ENCODE data around the gene KLHDC7B. TPM values are rescaled to one million over a fixed set of nuclear protein-coding genes. Genes with fewer than 3 reads are reported as not detected.

KLHDC7B gene
- total and polyA plus RNA-seq, 2 of the 13 experiments (the other 11 are each of a cell fraction or from before 2014, with no cell fraction given): 0.11 TPM; not detected in 1

- TF ChIP-seq ZNF451 (CRISPR knock-in tag; IDR thresholded peaks at IDR 0.05): 0 out of 2 replicates have a peak, but pooled peaks have one; percentile 53
- TF ChIP-seq SP2 (CRISPR knock-in tag; IDR thresholded peaks at IDR 0.05): 0 out of 2 replicates have a peak, but pooled peaks have one; percentile 25
- peak; percentile 77 for TF ChIP-seq ZNF709 (CRISPR knock-in tag; IDR thresholded peaks at IDR 0.05)
- no peak for TF ChIP-seq ZNF343 (CRISPR knock-in tag; IDR thresholded peaks at IDR 0.05)
- no peak for TF ChIP-seq ZNF75D (CRISPR knock-in tag; IDR thresholded peaks at IDR 0.05; ENCODE audit: borderline replicate concordance)
- TF ChIP-seq ZNF333 (CRISPR knock-in tag; IDR thresholded peaks at IDR 0.05; ENCODE audit: borderline replicate concordance): 0 out of 2 replicates have a peak, but pooled peaks have one; percentile 24
- TF ChIP-seq CAMTA2 (CRISPR knock-in tag; IDR thresholded peaks at IDR 0.05; ENCODE audit: borderline replicate concordance): no peak; the same call in 1 of the 2 replicates
- TF ChIP-seq CHD4 (IDR thresholded peaks at IDR 0.05; ENCODE audit: borderline replicate concordance, low read length): no peak
- TF ChIP-seq GPN1 (CRISPR knock-in tag; IDR thresholded peaks at IDR 0.05; ENCODE audit: borderline replicate concordance): no peak
- peak; percentile 63 for TF ChIP-seq SALL2 (CRISPR knock-in tag; IDR thresholded peaks at IDR 0.05)
- no peak for TF ChIP-seq HMGA1 (CRISPR knock-in tag; conservative IDR thresholded peaks at IDR 0.05)
- no peak for TF ChIP-seq ZNF33B (CRISPR knock-in tag; IDR thresholded peaks at IDR 0.05)
- TF ChIP-seq POLR2AphosphoS2 (IDR thresholded peaks at IDR 0.05; ENCODE audit: low read depth, low read length): no peak
- TF ChIP-seq IKZF1 (IDR thresholded peaks at IDR 0.05): no peak
- TF ChIP-seq HOXD1 (CRISPR knock-in tag; IDR thresholded peaks at IDR 0.05): 0 out of 2 replicates have a peak, but pooled peaks have one; percentile 36
- TF ChIP-seq ZNF282 (IDR thresholded peaks at IDR 0.05; ENCODE audit: partially characterized antibody): no peak
- no peak for TF ChIP-seq ZFP36L1 (CRISPR knock-in tag; IDR thresholded peaks at IDR 0.05)
- no peak for TF ChIP-seq SCMH1 (CRISPR knock-in tag; IDR thresholded peaks at IDR 0.05; ENCODE audit: borderline replicate concordance)
- TF ChIP-seq JUN (CRISPR knock-in tag; IDR thresholded peaks at IDR 0.05): peak; percentile 11; the same call in 1 of the 2 replicates
- peak; percentile 13; the same call in 1 of the 2 replicates for TF ChIP-seq MEIS2 (CRISPR knock-in tag; IDR thresholded peaks at IDR 0.05)
- 0 out of 2 replicates have a peak, but pooled peaks have one; percentile 34 for TF ChIP-seq MLX (CRISPR knock-in tag; IDR thresholded peaks at IDR 0.05)
- TF ChIP-seq ZBTB40 (IDR thresholded peaks at IDR 0.05): no peak
- peak; percentile 39; the same call in 1 of the 2 replicates for TF ChIP-seq ZBTB40 (CRISPR knock-in tag; IDR thresholded peaks at IDR 0.05)
Measured at GRCh38 chr22:50529897-50530579, 15.7 kb upstream of the KLHDC7B start, which contains the start of gene TYMP (continued).
